Measurements from ENCODE around the gene HCK.
A peak's percentile ranks its signal among the peaks of the same experiment; 100 is the strongest.

HCK gene

DNA sequence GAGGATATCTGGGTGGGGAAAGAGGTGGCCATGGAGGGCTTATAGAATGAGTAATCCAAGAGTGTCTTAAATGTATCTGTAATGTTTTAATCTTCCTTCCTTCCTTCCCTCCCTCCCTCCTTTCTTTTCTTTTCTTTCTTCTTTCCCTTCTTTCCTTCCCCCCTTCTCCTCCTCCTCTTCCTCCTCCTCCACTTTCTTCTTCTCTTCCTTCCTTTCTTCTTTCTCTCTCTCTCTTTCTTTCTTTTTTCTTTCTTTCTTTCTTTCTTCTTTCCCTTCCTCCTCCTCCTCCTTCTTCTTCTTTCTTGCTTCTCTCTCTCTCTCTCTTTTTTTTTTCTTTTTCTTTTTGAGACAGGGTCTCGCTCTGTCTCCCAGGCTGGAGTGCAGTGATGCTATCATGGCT is 7.1 kb downstream of the HCK start:
- DNase-seq (ENCODE audit: low spot score): no peak
- TF ChIP-seq, protein P1, sequence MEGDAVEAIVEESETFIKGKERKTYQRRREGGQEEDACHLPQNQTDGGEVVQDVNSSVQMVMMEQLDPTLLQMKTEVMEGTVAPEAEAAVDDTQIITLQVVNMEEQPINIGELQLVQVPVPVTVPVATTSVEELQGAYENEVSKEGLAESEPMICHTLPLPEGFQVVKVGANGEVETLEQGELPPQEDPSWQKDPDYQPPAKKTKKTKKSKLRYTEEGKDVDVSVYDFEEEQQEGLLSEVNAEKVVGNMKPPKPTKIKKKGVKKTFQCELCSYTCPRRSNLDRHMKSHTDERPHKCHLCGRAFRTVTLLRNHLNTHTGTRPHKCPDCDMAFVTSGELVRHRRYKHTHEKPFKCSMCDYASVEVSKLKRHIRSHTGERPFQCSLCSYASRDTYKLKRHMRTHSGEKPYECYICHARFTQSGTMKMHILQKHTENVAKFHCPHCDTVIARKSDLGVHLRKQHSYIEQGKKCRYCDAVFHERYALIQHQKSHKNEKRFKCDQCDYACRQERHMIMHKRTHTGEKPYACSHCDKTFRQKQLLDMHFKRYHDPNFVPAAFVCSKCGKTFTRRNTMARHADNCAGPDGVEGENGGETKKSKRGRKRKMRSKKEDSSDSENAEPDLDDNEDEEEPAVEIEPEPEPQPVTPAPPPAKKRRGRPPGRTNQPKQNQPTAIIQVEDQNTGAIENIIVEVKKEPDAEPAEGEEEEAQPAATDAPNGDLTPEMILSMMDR (IDR thresholded peaks at IDR 0.05): no peak
- no peak overlapping the region for H3K27ac ChIP-seq
- no peak overlapping the region for H3K4me3 ChIP-seq

DNA sequence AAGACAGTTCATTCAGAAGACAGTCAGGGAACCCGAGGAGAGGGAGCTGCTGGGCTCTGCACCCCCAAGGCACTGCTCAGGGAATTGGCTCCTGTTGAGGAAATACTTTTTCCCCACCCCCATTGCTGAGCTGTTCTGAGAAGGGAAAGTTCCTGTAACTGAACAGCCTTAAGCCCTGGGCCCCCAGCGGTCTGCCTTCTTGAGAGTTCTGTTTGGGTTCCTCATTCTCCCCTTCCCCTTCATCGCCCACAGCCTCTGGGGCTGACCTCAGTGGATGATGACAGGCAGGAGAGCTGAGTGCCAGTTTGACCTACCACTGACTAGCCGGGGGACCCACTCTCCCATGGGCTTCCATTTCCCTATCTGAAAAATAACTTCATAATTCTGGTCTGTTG is 10.7 kb downstream of the HCK start:
- TF ChIP-seq, protein P1 (IDR thresholded peaks at IDR 0.05): no peak
- peak overlapping the region in 1 of 2 donors; percentile 47 for H3K27ac ChIP-seq
- no peak overlapping the region for H3K4me3 ChIP-seq
- no peak for DNase-seq (ENCODE audit: low spot score)

- no peak for DNase-seq (ENCODE audit: low spot score)
- Histone ChIP-seq H3K4me3 (no peak overlapping the region), H3K27ac (peak overlapping the region in 1 of 2 donors; percentile 47)
- TF ChIP-seq, protein P1 (IDR thresholded peaks at IDR 0.05): no peak
Measured at GRCh38 chr20:32063695-32064094, 11.7 kb downstream of the HCK start.

- H3K27ac ChIP-seq: no peak overlapping the region
- DNase-seq (ENCODE audit: low spot score): no peak
- no peak overlapping the region for H3K4me3 ChIP-seq
- TF ChIP-seq, protein P1 (IDR thresholded peaks at IDR 0.05): no peak
Measured at GRCh38 chr20:32064667-32065066, 12.6 kb downstream of the HCK start.

GRCh38 chr20:32067234-32067821 is 15.3 kb downstream of the HCK start:
- TF ChIP-seq, protein P1 (IDR thresholded peaks at IDR 0.05): no peak
- H3K4me3 ChIP-seq: no peak overlapping the region
- no peak overlapping the region for H3K27ac ChIP-seq
- no peak for DNase-seq (ENCODE audit: low spot score)

DNA sequence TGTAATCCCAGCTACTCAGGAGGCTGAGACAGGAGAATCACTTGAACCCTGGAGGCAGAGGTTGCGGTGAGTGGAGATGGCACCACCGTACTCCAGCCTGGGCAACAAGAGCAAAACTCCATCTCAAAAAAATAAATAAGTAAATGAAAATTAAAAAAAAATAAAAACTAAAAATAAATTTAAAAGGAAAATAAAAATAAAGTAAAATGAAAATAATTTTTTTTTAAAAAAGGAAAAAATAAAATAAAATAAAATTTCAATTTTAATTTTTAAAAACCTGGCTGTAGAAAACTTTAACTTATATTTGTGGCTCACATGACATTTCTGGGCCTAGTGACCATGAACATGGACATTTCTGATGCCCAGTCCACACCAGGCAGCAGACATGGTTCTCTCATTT is 16.1 kb downstream of the HCK start:
- Histone ChIP-seq H3K27ac (no peak overlapping the region), H3K4me3 (no peak overlapping the region)
- TF ChIP-seq, protein P1 (IDR thresholded peaks at IDR 0.05): no peak
- no peak for DNase-seq (ENCODE audit: low spot score)

DNA sequence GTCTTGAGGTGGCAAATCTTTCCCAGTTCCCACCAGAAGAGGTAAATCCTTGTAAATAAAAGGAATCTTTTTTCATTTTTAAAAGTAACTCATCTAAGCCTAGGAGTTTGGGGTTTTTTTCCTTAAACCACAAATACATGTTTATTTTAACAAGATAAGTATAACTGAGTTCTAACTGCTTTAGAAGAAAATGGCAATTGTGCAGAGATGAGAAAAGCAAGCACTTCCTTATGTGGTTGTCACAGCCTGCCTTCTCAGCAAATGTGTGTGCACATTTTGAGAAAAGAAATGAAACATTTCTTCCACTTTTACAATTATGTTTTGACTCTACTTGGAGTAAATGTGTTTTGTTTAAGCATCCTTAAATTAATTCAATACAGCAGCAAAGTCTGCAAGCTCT is 17.7 kb downstream of the HCK start:
- TF ChIP-seq, protein P1 (IDR thresholded peaks at IDR 0.05): no peak
- no peak overlapping the region for H3K4me3 ChIP-seq
- no peak overlapping the region for H3K27ac ChIP-seq
- DNase-seq (ENCODE audit: low spot score): no peak

Data from coronary artery (tissue), 2 donors.